ENCODE results near the gene PACSIN1.
"Not testable (repeated sequence)": the region's sequence is repeated elsewhere in the genome, so short reads cannot be mapped to it uniquely, and the experiment has no call there.

PACSIN1 gene

GRCh38 chr6:34475238-34475682 is 9.4 kb downstream of the PACSIN1 start:
- DNase-seq (ENCODE audit: low read depth): no peak
- TF ChIP-seq, protein P1, sequence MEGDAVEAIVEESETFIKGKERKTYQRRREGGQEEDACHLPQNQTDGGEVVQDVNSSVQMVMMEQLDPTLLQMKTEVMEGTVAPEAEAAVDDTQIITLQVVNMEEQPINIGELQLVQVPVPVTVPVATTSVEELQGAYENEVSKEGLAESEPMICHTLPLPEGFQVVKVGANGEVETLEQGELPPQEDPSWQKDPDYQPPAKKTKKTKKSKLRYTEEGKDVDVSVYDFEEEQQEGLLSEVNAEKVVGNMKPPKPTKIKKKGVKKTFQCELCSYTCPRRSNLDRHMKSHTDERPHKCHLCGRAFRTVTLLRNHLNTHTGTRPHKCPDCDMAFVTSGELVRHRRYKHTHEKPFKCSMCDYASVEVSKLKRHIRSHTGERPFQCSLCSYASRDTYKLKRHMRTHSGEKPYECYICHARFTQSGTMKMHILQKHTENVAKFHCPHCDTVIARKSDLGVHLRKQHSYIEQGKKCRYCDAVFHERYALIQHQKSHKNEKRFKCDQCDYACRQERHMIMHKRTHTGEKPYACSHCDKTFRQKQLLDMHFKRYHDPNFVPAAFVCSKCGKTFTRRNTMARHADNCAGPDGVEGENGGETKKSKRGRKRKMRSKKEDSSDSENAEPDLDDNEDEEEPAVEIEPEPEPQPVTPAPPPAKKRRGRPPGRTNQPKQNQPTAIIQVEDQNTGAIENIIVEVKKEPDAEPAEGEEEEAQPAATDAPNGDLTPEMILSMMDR (conservative IDR thresholded peaks at IDR 0.05; ENCODE audit: low read depth, low read length): no peak

DNA sequence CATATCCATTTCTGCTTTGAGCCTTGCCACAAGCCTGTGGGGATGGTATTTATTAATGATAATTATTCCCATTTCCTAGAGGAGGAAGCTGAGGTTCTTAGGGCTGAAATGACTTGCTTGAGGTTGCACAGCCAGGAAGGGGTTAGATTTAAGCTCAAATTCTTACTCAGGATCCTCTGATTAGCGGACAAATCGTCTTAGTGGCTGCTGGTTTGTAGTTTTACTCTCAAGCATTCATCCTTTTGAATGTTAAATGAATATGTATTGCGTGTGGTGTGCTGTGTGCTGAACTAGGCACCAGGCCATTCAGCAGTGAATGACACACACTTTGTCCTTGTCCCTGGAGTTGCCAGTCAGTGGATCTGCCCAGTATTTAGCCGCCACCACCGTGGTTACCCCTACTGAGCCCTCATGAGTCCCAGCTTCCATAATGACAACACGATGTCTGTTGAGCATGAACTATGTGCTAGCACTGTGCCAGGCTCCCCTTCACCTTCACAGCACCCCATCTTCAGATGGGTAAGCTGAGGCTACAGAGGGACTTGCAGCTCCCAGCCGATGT is 10.0 kb downstream of the PACSIN1 start:
- no peak overlapping the region for H3K4me3 ChIP-seq (ENCODE audit: low read length)
- TF ChIP-seq, protein P1 (conservative IDR thresholded peaks at IDR 0.05; ENCODE audit: low read depth, low read length): no peak
- DNase-seq (ENCODE audit: low read depth): no peak

More at GRCh38 chr6:34475238-34475682, 9.4 kb downstream of the PACSIN1 start:
- H3K4me3 ChIP-seq (ENCODE audit: low read length): no peak overlapping the region

GRCh38 chr6:34476447-34476846 is 10.6 kb downstream of the PACSIN1 start:
- DNase-seq (ENCODE audit: low read depth): no peak
- no peak overlapping the region for H3K4me3 ChIP-seq (ENCODE audit: low read length)
- TF ChIP-seq, protein P1 (conservative IDR thresholded peaks at IDR 0.05; ENCODE audit: low read depth, low read length): no peak

- DNase-seq (ENCODE audit: low read depth): no peak
- TF ChIP-seq, protein P1 (conservative IDR thresholded peaks at IDR 0.05; ENCODE audit: low read depth, low read length): no peak
- H3K4me3 ChIP-seq (ENCODE audit: low read length): no peak overlapping the region
Measured at GRCh38 chr6:34476921-34477320, 11.0 kb downstream of the PACSIN1 start.

DNA sequence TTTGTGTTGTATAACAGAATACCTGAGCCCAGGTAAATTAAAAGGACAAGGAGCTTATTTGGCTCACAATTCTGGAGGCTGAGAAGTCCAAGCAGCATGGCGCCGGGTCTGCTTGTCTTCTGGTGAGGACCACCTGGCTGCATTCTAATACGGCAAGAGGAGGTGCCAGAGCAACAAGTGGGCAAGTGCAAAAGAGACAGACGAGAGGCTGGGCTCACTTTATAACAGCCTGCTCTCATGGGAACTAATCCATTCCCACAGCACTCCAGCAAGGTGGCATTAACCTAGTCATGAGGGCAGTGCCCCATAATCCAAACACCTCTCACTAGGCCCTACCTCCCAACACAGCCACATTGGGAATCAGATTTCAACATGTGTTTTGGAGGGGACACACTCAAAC is 12.9 kb downstream of the PACSIN1 start:
- DNase-seq (ENCODE audit: low read depth): no peak
- TF ChIP-seq, protein P1 (conservative IDR thresholded peaks at IDR 0.05; ENCODE audit: low read depth, low read length): no peak
- H3K4me3 ChIP-seq (ENCODE audit: low read length): no peak overlapping the region

GRCh38 chr6:34483781-34484180 is 17.9 kb downstream of the PACSIN1 start:
- not testable (repeated sequence) for DNase-seq (ENCODE audit: low read depth); H3K4me3 ChIP-seq (ENCODE audit: low read length)

GRCh38 chr6:34484391-34484790 is 18.5 kb downstream of the PACSIN1 start:
- H3K4me3 ChIP-seq (ENCODE audit: low read length): no peak overlapping the region
- TF ChIP-seq, protein P1 (conservative IDR thresholded peaks at IDR 0.05; ENCODE audit: low read depth, low read length): no peak
- DNase-seq (ENCODE audit: low read depth): no peak

All from retinal pigment epithelial cell (primary cell).